Mesenchymal stem cell (in vitro differentiated cells and primary cell): ENCODE data around the gene IFNLR1.

Experiments
- DNase-seq: peaks from one replicate; pipeline ENCODE4 v3.0.0-alpha.2; 2013
- H2AFZ ChIP-seq: one replicate; pipeline ENCODE4 v1.6.1; 2013; ENCODE audit warnings: low read depth, mild to moderate bottlenecking, control low read depth, inconsistent platforms, low read length, moderate library complexity
- H2AK5ac ChIP-seq: 2 replicates; pipeline ENCODE4 v1.6.1; 2013; ENCODE audit warnings: low read length, moderate library complexity, mild to moderate bottlenecking, inconsistent platforms; ENCODE audit not compliant: severe bottlenecking
- H2BK120ac ChIP-seq: one replicate; pipeline ENCODE4 v1.6.1; 2013; ENCODE audit warnings: low read depth, mild to moderate bottlenecking, inconsistent platforms, low read length, moderate library complexity
- H2BK12ac ChIP-seq, 2 experiments: one replicate each; pipeline ENCODE4 v1.6.1; 2013; ENCODE audit warnings: inconsistent platforms in 2 of 2, low read length in 2 of 2, mild to moderate bottlenecking in 2 of 2, moderate library complexity in 2 of 2, control low read depth in 1 of 2
- H2BK15ac ChIP-seq: one replicate; pipeline ENCODE4 v1.6.1; 2013; ENCODE audit warnings: mild to moderate bottlenecking, low read depth, inconsistent platforms; ENCODE audit not compliant: poor library complexity, severe bottlenecking
- H2BK5ac ChIP-seq: 2 replicates; pipeline ENCODE4 v1.6.1; 2013; ENCODE audit warnings: low read depth, mild to moderate bottlenecking, low read length, control low read depth, inconsistent platforms; ENCODE audit not compliant: poor library complexity, severe bottlenecking
- H3K14ac ChIP-seq, 2 experiments: one replicate each; pipeline ENCODE4 v1.6.1; 2013; ENCODE audit warnings: inconsistent platforms in 2 of 2, low read length in 2 of 2, control low read depth in 1 of 2, mild to moderate bottlenecking in 1 of 2, moderate library complexity in 1 of 2
- H3K18ac ChIP-seq, 2 experiments: one replicate each; pipeline ENCODE4 v1.6.1; 2013; ENCODE audit warnings: inconsistent platforms in 2 of 2, low read length in 2 of 2, control low read depth in 1 of 2, low read depth in 1 of 2, mild to moderate bottlenecking in 1 of 2
- H3K23ac ChIP-seq, 2 experiments: one replicate each; pipeline ENCODE4 v1.6.1; 2013; ENCODE audit warnings: inconsistent platforms in 2 of 2, low read length in 2 of 2, mild to moderate bottlenecking in 2 of 2, moderate library complexity in 2 of 2, control low read depth in 1 of 2
- H3K27ac ChIP-seq: 2 replicates; pipeline ENCODE4 v1.5.1; 2013; ENCODE audit warnings: mild to moderate bottlenecking, moderate library complexity, low read length, control low read depth, inconsistent platforms; ENCODE audit not compliant: poor library complexity, severe bottlenecking
- H3K27me3 ChIP-seq, 2 experiments: 2 replicates each; pipeline versions ENCODE4 v1.6.1 to v1.7.0; 2013; ENCODE audit warnings: low read length in 2 of 2, mild to moderate bottlenecking in 2 of 2, moderate library complexity in 2 of 2, control low read depth in 1 of 2, inconsistent platforms in 1 of 2; ENCODE audit not compliant: control insufficient read depth in 1 of 2, insufficient read depth in 1 of 2
- H3K36me3 ChIP-seq, 2 experiments: 2 replicates each; pipeline versions ENCODE4 v1.6.1 to v1.7.0; 2013; ENCODE audit warnings: low read length in 2 of 2, control low read depth in 1 of 2, inconsistent platforms in 1 of 2, low read depth in 1 of 2, mild to moderate bottlenecking in 1 of 2; ENCODE audit not compliant: insufficient read depth in 2 of 2, control insufficient read depth in 1 of 2
- H3K4ac ChIP-seq, 2 experiments: one replicate each; pipeline ENCODE4 v1.6.1; 2013; ENCODE audit warnings: inconsistent platforms in 2 of 2, low read length in 2 of 2, mild to moderate bottlenecking in 2 of 2, moderate library complexity in 2 of 2, control low read depth in 1 of 2, low read depth in 1 of 2
- H3K4me1 ChIP-seq: 2 replicates; pipeline ENCODE4 v1.6.1; 2013; ENCODE audit warnings: low read depth, low read length, control low read depth; ENCODE audit not compliant: control insufficient read depth, insufficient read depth
- H3K4me2 ChIP-seq: 2 replicates; pipeline ENCODE4 v1.6.1; 2013; ENCODE audit warnings: low read length, mild to moderate bottlenecking, inconsistent platforms; ENCODE audit not compliant: poor library complexity, severe bottlenecking
- H3K4me3 ChIP-seq, 2 experiments: 2 replicates each; pipeline versions ENCODE4 v1.5.1 to v1.7.0; 2013; ENCODE audit warnings: low read length in 2 of 2, mild to moderate bottlenecking in 2 of 2, control low read depth in 1 of 2, low read depth in 1 of 2; ENCODE audit not compliant: insufficient read depth in 1 of 2
- H3K79me1 ChIP-seq: replicated peaks from 2 replicates; pipeline ENCODE4 v1.6.1; 2013; ENCODE audit warnings: mild to moderate bottlenecking, control low read depth, low read length, inconsistent platforms; ENCODE audit not compliant: poor library complexity, severe bottlenecking
- H3K9ac ChIP-seq: 2 replicates; pipeline ENCODE4 v1.7.0; 2013; ENCODE audit warnings: mild to moderate bottlenecking, low read length, moderate library complexity
- H3K9me3 ChIP-seq: 2 replicates; pipeline ENCODE4 v1.7.0; 2013; ENCODE audit warnings: mild to moderate bottlenecking, low read length; ENCODE audit not compliant: control insufficient read depth
- H4K8ac ChIP-seq: one replicate; pipeline ENCODE4 v1.6.1; 2013; ENCODE audit warnings: inconsistent platforms, mild to moderate bottlenecking, low read length, moderate library complexity
- H4K91ac ChIP-seq: one replicate; pipeline ENCODE4 v1.6.1; 2013; ENCODE audit warnings: mild to moderate bottlenecking, low read length, inconsistent platforms
- WGBS: methylation state at CpG from one replicate; pipeline ENCODE4 v1.1.7; 2013; ENCODE audit warnings: mixed read lengths; 5-methylcytosine and 5-hydroxymethylcytosine counted together

Gene IFNLR1

GRCh38 chr1:24111996-24112779 lies 74.9 kb downstream of the IFNLR1 start, which contains the start of gene MYOM3:
Gene MYOM3 (minus strand): TSS chr1:24112135. CDS start chr1:24108636, 3,499 bp downstream.
- Histone ChIP-seq H3K27ac (no peak within 1 kb of the TSS), H3K4me3 (peak within 1 kb of the TSS in 1 of 2 experiments; percentile 64), H2AK5ac (peak within 1 kb of the TSS; percentile 15), H4K91ac (no peak within 1 kb of the TSS), H2AFZ (no peak within 1 kb of the TSS), H3K14ac (no peak within 1 kb of the TSS), H3K79me1 (no peaks in the 10 kb centered on the region), H2BK5ac (no peak within 1 kb of the TSS), H2BK12ac (no peak within 1 kb of the TSS), H3K4me1 (peaks cover 23% of the 10 kb centered on the region), H3K4ac (no peak within 1 kb of the TSS), H3K27me3 (peaks cover 25 to 30% of the 10 kb centered on the region in 2 experiments), H3K18ac (no peak within 1 kb of the TSS), H4K8ac (no peak within 1 kb of the TSS), H2BK15ac (no peak within 1 kb of the TSS), H2BK120ac (no peak within 1 kb of the TSS), H3K23ac (no peak within 1 kb of the TSS), H3K9ac (peak within 1 kb of the TSS; percentile 67), H3K4me2 (no peak within 1 kb of the TSS), H3K36me3 (no peaks in the 10 kb centered on the region), H3K9me3 (no peaks in the 10 kb centered on the region)
- DNase-seq: peak; percentile 59
- WGBS: 59% methylated on average over 27 of the region's 27 CpGs

GRCh38 chr1:24111262-24111995 lies 75.7 kb downstream of the IFNLR1 start:
- Histone ChIP-seq H3K36me3 (no peaks in the 10 kb centered on the region), H3K4me3 (no peak overlapping the region), H3K14ac (no peak overlapping the region), H3K27ac (no peak overlapping the region), H3K9ac (peak overlapping the region; percentile 43), H2BK5ac (no peak overlapping the region), H3K4ac (no peak overlapping the region), H4K91ac (no peak overlapping the region), H3K79me1 (no peaks in the 10 kb centered on the region), H2AFZ (no peak overlapping the region), H4K8ac (no peak overlapping the region), H2AK5ac (no peak overlapping the region), H2BK12ac (no peak overlapping the region), H3K23ac (no peak overlapping the region), H3K4me2 (no peak overlapping the region), H3K9me3 (no peaks in the 10 kb centered on the region), H3K4me1 (peaks cover 27% of the 10 kb centered on the region), H2BK120ac (no peak overlapping the region), H3K18ac (no peak overlapping the region), H3K27me3 (peaks cover 18 to 23% of the 10 kb centered on the region in 2 experiments), H2BK15ac (no peak overlapping the region)
- DNase-seq: no peak
- 91% methylated on average over 20 of the region's 20 CpGs for WGBS

GRCh38 chr1:24110642-24111261 lies 76.3 kb downstream of the IFNLR1 start:
- no peaks in the 10 kb centered on the region for H3K79me1 ChIP-seq
- H3K9me3 ChIP-seq: no peaks in the 10 kb centered on the region
- no peak overlapping the region for H3K18ac ChIP-seq
- no peak overlapping the region for H2BK5ac ChIP-seq
- DNase-seq: no peak
- no peak overlapping the region for H4K8ac ChIP-seq
- whole genome bisulfite sequencing: 81% methylated on average over 14 of the region's 14 CpGs
- H4K91ac ChIP-seq: no peak overlapping the region
- no peak overlapping the region for H2AFZ ChIP-seq
- H3K27ac ChIP-seq: no peak overlapping the region
- H2BK15ac ChIP-seq: no peak overlapping the region
- no peak overlapping the region for H3K23ac ChIP-seq
- no peak overlapping the region for H2BK12ac ChIP-seq
- H3K27me3 ChIP-seq: peaks cover 12 to 17% of the 10 kb centered on the region in 2 experiments
- no peak overlapping the region for H3K4ac ChIP-seq
- H3K36me3 ChIP-seq: no peaks in the 10 kb centered on the region
- no peak overlapping the region for H2AK5ac ChIP-seq
- H3K4me1 ChIP-seq: peaks cover 27% of the 10 kb centered on the region
- H3K9ac ChIP-seq: peak overlapping the region; percentile 43
- H3K14ac ChIP-seq: no peak overlapping the region
- H3K4me2 ChIP-seq: no peak overlapping the region
- no peak overlapping the region for H3K4me3 ChIP-seq
- H2BK120ac ChIP-seq: no peak overlapping the region
